ENCODE results near the gene ANTXR2. TPM values are rescaled to one million over a fixed set of nuclear protein-coding genes. Genes with fewer than 3 reads are reported as not detected.

The ANTXR2 gene
- polyA plus RNA-seq, 1 of the 3 experiments (the other 2 are of a cell fraction) = 48.8 TPM

- TF ChIP-seq, protein P1, sequence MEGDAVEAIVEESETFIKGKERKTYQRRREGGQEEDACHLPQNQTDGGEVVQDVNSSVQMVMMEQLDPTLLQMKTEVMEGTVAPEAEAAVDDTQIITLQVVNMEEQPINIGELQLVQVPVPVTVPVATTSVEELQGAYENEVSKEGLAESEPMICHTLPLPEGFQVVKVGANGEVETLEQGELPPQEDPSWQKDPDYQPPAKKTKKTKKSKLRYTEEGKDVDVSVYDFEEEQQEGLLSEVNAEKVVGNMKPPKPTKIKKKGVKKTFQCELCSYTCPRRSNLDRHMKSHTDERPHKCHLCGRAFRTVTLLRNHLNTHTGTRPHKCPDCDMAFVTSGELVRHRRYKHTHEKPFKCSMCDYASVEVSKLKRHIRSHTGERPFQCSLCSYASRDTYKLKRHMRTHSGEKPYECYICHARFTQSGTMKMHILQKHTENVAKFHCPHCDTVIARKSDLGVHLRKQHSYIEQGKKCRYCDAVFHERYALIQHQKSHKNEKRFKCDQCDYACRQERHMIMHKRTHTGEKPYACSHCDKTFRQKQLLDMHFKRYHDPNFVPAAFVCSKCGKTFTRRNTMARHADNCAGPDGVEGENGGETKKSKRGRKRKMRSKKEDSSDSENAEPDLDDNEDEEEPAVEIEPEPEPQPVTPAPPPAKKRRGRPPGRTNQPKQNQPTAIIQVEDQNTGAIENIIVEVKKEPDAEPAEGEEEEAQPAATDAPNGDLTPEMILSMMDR (IDR thresholded peaks at IDR 0.05) = no peak
- no peak for TF ChIP-seq TAF1 (IDR thresholded peaks at IDR 0.05; ENCODE audit: borderline replicate concordance, low read depth, low read length)
- no peak for TF ChIP-seq NRF1 (IDR thresholded peaks at IDR 0.05; ENCODE audit: low read depth, low read length)
- no peak for TF ChIP-seq REST (IDR thresholded peaks at IDR 0.05; ENCODE audit: low read depth, low read length)
- no peak for TF ChIP-seq FOXM1 (IDR thresholded peaks at IDR 0.05; ENCODE audit: low read depth)
These were observed 20.5 kb upstream of the ANTXR2 start (continued) for GRCh38 chr4:80093563-80093962.

- CTCF ChIA-PET = interaction anchor here (1.0 kb wide), 1 partner anchor 50 kb away, joined by 3 read pairs; no protein-coding TSS in a partner anchor
- Histone ChIP-seq H3K4me1 (ENCODE audit: control insufficient read depth in 1 of 2, insufficient read depth in 2 of 2, low read depth in 1 of 2, low read length in 1 of 2) (peaks cover 6 to 14% of the 10 kb centered on the region in 2 experiments; a peak in 3 of 4 replicates), H3K79me2 (ENCODE audit: insufficient read depth) (no peaks in the 10 kb centered on the region), H2AFZ (ENCODE audit: low read depth) (no peak overlapping the region), H3K27ac (ENCODE audit: low read depth in 2 of 2, low read length in 1 of 2) (0 out of 4 replicates have a peak overlapping the region, but pooled peaks of 1 of the 2 experiments have one; percentile 16), H3K27me3 (ENCODE audit: insufficient read depth) (no peaks in the 10 kb centered on the region), H4K20me1 (ENCODE audit: insufficient read depth) (no peaks in the 10 kb centered on the region), H3K9ac (no peak overlapping the region), H3K9me2 (no peaks in the 10 kb centered on the region), H3K9me3 (no peaks in the 10 kb centered on the region), H3K4me2 (no peak overlapping the region), H3K4me3 (ENCODE audit: low read depth in 2 of 2, low read length in 1 of 2) (no peak overlapping the region), H3K36me3 (replicated peaks in 1 of 2; ENCODE audit: control insufficient read depth in 1 of 2, insufficient read depth in 2 of 2, low read length in 1 of 2) (no peaks in the 10 kb centered on the region), H3F3A (replicated peaks; ENCODE audit: insufficient read depth) (peaks cover 9% of the 10 kb centered on the region)
- TF ChIP-seq TAF1 (IDR thresholded peaks at IDR 0.05; ENCODE audit: borderline replicate concordance, low read depth, low read length) (no peak), RFX5 (IDR thresholded peaks at IDR 0.05; ENCODE audit: low read length) (no peak), TEAD4 (IDR thresholded peaks at IDR 0.05; ENCODE audit: borderline replicate concordance, insufficient read depth) (no peak), MXI1 (IDR thresholded peaks at IDR 0.05; ENCODE audit: low read depth, low read length) (no peak), SIN3A (IDR thresholded peaks at IDR 0.05; ENCODE audit: borderline replicate concordance, low read depth, low read length) (no peak), JUND (IDR thresholded peaks at IDR 0.05) (no peak), EZH2phosphoT487 (IDR thresholded peaks at IDR 0.05; ENCODE audit: borderline replicate concordance, low read depth) (no peak), POLR2AphosphoS5 (IDR thresholded peaks at IDR 0.05; ENCODE audit: low read depth, low read length) (no peak), CHD2 (IDR thresholded peaks at IDR 0.05; ENCODE audit: low read length, partially characterized antibody) (no peak), MEF2A (IDR thresholded peaks at IDR 0.05; ENCODE audit: borderline replicate concordance, low read depth) (no peak), GATA2 (CRISPR knock-in tag; IDR thresholded peaks at IDR 0.05) (no peak), EP300 (IDR thresholded peaks at IDR 0.05; ENCODE audit: borderline replicate concordance in 1 of 2, low read depth in 1 of 2, low read length in 1 of 2) (no peak), YY1 (IDR thresholded peaks at IDR 0.05; ENCODE audit: low read depth) (no peak), NFIC (IDR thresholded peaks at IDR 0.05; ENCODE audit: borderline replicate concordance) (no peak), SMC3 (IDR thresholded peaks at IDR 0.05; ENCODE audit: low read depth, low read length) (no peak), IRF3 (IDR thresholded peaks at IDR 0.05; ENCODE audit: low read depth, low read length) (no peak), ELF1 (IDR thresholded peaks at IDR 0.05) (no peak)
- TF ChIP-seq, protein P2, sequence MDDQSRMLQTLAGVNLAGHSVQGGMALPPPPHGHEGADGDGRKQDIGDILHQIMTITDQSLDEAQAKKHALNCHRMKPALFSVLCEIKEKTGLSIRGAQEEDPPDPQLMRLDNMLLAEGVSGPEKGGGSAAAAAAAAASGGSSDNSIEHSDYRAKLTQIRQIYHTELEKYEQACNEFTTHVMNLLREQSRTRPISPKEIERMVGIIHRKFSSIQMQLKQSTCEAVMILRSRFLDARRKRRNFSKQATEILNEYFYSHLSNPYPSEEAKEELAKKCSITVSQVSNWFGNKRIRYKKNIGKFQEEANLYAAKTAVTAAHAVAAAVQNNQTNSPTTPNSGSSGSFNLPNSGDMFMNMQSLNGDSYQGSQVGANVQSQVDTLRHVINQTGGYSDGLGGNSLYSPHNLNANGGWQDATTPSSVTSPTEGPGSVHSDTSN (IDR thresholded peaks at IDR 0.05) = no peak
- TF ChIP-seq, protein P1 (IDR thresholded peaks at IDR 0.05) = no peak
- no peak for DNase-seq
- WGBS (ENCODE audit: low lambda C conversion rate) = 95% methylated on average over 1 of the region's 1 CpG
- POLR2A ChIA-PET = no interaction called here
These were observed 19.8 kb upstream of the ANTXR2 start for GRCh38 chr4:80092847-80093246.
